ENCODE data around the gene WASHC4. TPM values are rescaled to one million over a fixed set of nuclear protein-coding genes. Genes with fewer than 3 reads are reported as not detected.
"Not testable (repeated sequence)": the region's sequence is repeated elsewhere in the genome, so short reads cannot be mapped to it uniquely, and the experiment has no call there.

WASHC4 gene
- total and polyA plus RNA-seq, 9 donors = 23.5 to 43.5 (median 29.1) TPM

DNA sequence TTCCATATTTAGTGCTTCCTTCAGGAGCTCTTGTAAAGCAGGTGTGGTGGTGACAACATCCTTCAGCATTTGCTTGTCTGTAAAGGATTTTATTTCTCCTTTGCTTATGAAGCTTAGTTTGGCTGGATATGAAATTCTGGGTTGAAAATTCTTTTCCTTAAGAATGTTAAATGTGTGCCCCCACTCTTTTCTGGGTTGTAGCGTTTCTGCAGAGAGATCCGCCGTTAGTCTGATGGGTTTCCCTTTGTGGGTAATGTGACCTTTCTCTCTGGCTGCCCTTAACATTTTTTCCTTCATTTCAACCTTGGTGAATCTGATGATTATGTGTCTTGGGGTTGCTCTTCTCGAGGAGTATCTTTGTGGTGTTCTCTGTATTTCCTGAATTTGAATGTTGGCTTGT, 75.9 kb downstream of the WASHC4 start:
- peaks cover 26% of the 10 kb centered on the region for H3K36me3 ChIP-seq (ENCODE audit: control insufficient read depth, insufficient read depth, low read length)
- not testable (repeated sequence) for H3K4me3 ChIP-seq (ENCODE audit: low read length); H3K4me1 ChIP-seq (ENCODE audit: control insufficient read depth, insufficient read depth, low read length); H3K27me3 ChIP-seq (ENCODE audit: control insufficient read depth, insufficient read depth, low read length); H3K9me3 ChIP-seq (replicated peaks; ENCODE audit: control insufficient read depth, low read depth, low read length); DNase-seq; H3K27ac ChIP-seq (ENCODE audit: low read length)
- no CpG with 5 or more reads among the region's 4 CpGs for WGBS (ENCODE audit: insufficient coverage)

DNA sequence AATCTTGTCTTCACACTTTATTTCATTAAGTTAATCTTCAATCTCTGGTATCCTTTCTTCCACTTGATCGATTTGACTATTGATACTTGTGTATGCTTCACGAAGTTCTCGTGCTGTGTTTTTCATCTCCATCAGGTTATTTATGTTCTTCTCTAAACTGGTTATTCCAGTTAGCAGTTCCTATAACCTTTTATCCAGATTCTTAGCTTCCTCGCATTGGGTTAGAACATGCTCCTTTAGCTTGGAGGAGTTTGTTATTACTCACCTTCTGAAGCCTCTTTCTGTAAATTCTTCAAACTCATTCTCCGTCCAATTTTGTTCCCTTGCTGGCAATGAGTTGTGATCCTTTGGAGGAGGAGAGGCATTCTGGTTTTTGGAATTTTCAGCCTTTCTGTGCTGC, 76.4 kb downstream of the WASHC4 start:
- H3K9me3 ChIP-seq (replicated peaks; ENCODE audit: control insufficient read depth, low read depth, low read length); DNase-seq; H3K27ac ChIP-seq (ENCODE audit: low read length); H3K4me3 ChIP-seq (ENCODE audit: low read length); H3K27me3 ChIP-seq (ENCODE audit: control insufficient read depth, insufficient read depth, low read length); H3K4me1 ChIP-seq (ENCODE audit: control insufficient read depth, insufficient read depth, low read length): not testable (repeated sequence)
- WGBS (ENCODE audit: insufficient coverage) = no CpG with 5 or more reads among the region's 5 CpGs
- peaks cover 30% of the 10 kb centered on the region for H3K36me3 ChIP-seq (ENCODE audit: control insufficient read depth, insufficient read depth, low read length)

DNA sequence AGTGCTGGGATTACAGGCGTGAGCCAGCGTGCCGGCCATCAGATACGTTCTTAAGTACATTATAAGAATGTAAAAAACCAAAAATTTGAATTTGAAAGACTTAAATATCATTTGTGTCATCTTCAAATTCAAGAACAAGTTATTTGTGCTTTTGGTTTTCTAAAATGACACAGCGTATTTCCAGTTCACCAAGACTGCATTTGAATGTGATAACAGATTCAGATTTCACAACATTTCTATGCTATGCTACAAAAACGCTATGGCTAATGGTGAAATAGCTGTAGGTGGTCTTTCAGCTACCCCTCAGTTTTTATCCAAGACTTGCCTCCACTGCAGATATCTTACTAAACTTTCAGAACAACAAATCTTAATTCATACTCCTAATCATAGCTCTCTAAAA, 81.8 kb downstream of the WASHC4 start:
- Histone ChIP-seq H3K27me3 (ENCODE audit: control insufficient read depth, insufficient read depth, low read length) (no peaks in the 10 kb centered on the region), H3K36me3 (ENCODE audit: control insufficient read depth, insufficient read depth, low read length) (peaks cover 65% of the 10 kb centered on the region), H3K9me3 (replicated peaks; ENCODE audit: control insufficient read depth, low read depth, low read length) (no peaks in the 10 kb centered on the region), H3K27ac (ENCODE audit: low read length) (no peak overlapping the region), H3K4me1 (ENCODE audit: control insufficient read depth, insufficient read depth, low read length) (no peaks in the 10 kb centered on the region), H3K4me3 (ENCODE audit: low read length) (no peak overlapping the region)
- no peak for DNase-seq
- no CpG with 5 or more reads among the region's 6 CpGs for WGBS (ENCODE audit: insufficient coverage)

DNA sequence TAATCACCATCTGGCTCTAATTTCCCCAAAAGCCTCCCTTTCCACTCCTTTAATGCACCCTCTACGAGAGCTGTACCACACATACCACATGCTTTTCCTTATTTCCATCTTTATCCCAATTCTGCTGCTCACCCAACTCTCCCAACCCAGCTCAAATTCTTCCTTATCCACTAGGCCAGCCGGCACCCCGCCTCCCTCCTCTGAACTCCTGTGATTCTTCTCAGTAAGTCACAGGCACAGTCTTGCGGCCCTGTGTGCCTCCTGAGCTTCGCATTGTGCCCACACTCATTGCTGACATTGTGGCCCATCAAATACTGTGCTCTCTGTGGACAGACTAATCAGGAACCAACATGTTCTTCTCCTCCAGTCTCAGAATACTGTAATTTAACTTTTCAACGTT, 83.0 kb downstream of the WASHC4 start:
- WGBS (ENCODE audit: insufficient coverage) = 75% methylated on average over 5 of the region's 6 CpGs
- Histone ChIP-seq H3K4me3 (ENCODE audit: low read length) (no peak overlapping the region), H3K27ac (ENCODE audit: low read length) (no peak overlapping the region), H3K36me3 (ENCODE audit: control insufficient read depth, insufficient read depth, low read length) (peaks cover 60% of the 10 kb centered on the region), H3K27me3 (ENCODE audit: control insufficient read depth, insufficient read depth, low read length) (no peaks in the 10 kb centered on the region), H3K9me3 (replicated peaks; ENCODE audit: control insufficient read depth, low read depth, low read length) (no peaks in the 10 kb centered on the region), H3K4me1 (ENCODE audit: control insufficient read depth, insufficient read depth, low read length) (no peaks in the 10 kb centered on the region)
- no peak for DNase-seq

DNA sequence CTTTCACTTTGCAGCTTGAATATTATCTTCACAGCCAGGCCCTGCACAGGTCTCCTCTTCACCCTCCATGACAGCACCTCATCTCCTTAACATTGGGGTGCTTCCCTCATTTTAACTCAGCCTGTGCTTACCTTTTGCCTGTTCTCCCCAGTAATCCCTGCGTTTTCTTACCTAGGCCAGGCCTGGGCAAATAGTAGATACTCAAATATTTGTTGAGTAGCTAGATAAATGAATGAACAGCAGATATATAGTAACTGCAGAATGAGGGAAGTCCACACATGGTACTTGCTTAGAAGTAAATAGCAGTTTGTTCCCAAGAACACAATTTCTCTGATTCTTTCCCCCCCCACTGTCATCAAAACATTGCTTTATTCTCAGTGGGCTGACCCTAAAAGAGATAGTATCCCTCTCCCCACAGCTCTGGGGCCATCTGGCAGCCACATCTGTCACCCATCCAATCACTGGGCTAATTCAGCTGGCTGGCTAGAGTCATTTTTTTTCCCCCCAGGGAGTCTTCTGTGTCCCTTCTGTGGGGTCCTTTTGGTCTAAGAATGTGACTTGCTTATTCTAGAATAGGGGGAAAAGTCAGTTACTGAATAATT, 85.2 kb downstream of the WASHC4 start:
- no peak for DNase-seq
- Histone ChIP-seq H3K36me3 (ENCODE audit: control insufficient read depth, insufficient read depth, low read length) (peaks cover 75% of the 10 kb centered on the region), H3K9me3 (replicated peaks; ENCODE audit: control insufficient read depth, low read depth, low read length) (no peaks in the 10 kb centered on the region), H3K27ac (ENCODE audit: low read length) (no peak overlapping the region), H3K4me3 (ENCODE audit: low read length) (no peak overlapping the region), H3K27me3 (ENCODE audit: control insufficient read depth, insufficient read depth, low read length) (no peaks in the 10 kb centered on the region), H3K4me1 (ENCODE audit: control insufficient read depth, insufficient read depth, low read length) (no peaks in the 10 kb centered on the region)
- WGBS (ENCODE audit: insufficient coverage) = no CpG with 5 or more reads among the region's 1 CpG

DNA sequence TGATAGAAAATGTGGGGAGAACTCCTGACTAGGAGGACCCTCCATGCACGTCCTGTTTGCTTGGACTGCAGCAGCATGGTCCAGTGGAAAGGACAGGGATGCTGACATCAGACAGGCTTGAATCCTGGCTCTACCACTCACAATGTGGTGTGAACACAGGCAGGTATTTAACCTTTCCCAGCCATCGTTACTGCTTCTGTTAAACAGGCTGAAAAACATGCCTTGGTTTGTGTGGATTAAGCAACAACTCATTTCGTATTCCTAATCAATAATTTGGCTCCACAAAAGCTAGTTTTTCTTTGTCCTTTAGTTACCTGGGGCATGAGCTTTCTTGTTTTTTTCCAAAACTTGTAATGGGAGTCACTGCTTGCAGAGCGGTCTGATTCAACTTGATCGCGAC, 87.4 kb downstream of the WASHC4 start:
- 86% methylated on average over 4 of the region's 6 CpGs for WGBS (ENCODE audit: insufficient coverage)
- no peaks in the 10 kb centered on the region for H3K9me3 ChIP-seq (replicated peaks; ENCODE audit: control insufficient read depth, low read depth, low read length)
- no peak overlapping the region for H3K4me3 ChIP-seq (ENCODE audit: low read length)
- no peaks in the 10 kb centered on the region for H3K4me1 ChIP-seq (ENCODE audit: control insufficient read depth, insufficient read depth, low read length)
- no peak for DNase-seq
- H3K27me3 ChIP-seq (ENCODE audit: control insufficient read depth, insufficient read depth, low read length) = no peaks in the 10 kb centered on the region
- H3K27ac ChIP-seq (ENCODE audit: low read length) = no peak overlapping the region
- H3K36me3 ChIP-seq (ENCODE audit: control insufficient read depth, insufficient read depth, low read length) = peaks cover 81% of the 10 kb centered on the region

DNA sequence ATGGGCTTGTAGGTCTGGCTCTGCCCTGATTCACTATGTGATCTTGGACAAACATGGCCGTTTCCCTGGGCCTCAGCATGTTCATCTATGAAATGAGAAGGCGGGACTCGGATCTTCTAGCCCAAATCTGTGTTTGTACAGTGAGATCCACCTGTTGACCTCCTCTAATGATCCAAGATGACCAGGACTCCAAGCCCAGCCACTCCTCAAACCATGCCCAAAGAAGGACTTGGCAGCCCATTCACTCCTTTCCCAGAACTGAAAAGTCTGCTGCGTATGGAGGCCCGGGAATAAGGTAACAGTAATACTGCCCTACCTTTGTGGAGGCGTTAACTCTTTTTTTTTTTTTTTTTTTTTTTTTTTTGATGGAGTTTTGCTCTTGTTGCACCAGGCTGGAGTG, 88.6 kb downstream of the WASHC4 start:
- 88% methylated on average over 1 of the region's 6 CpGs for WGBS (ENCODE audit: insufficient coverage)
- Histone ChIP-seq H3K4me3 (ENCODE audit: low read length) (no peak overlapping the region), H3K36me3 (ENCODE audit: control insufficient read depth, insufficient read depth, low read length) (peaks cover 80% of the 10 kb centered on the region), H3K27me3 (ENCODE audit: control insufficient read depth, insufficient read depth, low read length) (no peaks in the 10 kb centered on the region), H3K27ac (ENCODE audit: low read length) (no peak overlapping the region), H3K4me1 (ENCODE audit: control insufficient read depth, insufficient read depth, low read length) (no peaks in the 10 kb centered on the region), H3K9me3 (replicated peaks; ENCODE audit: control insufficient read depth, low read depth, low read length) (no peaks in the 10 kb centered on the region)
- no peak for DNase-seq

DNA sequence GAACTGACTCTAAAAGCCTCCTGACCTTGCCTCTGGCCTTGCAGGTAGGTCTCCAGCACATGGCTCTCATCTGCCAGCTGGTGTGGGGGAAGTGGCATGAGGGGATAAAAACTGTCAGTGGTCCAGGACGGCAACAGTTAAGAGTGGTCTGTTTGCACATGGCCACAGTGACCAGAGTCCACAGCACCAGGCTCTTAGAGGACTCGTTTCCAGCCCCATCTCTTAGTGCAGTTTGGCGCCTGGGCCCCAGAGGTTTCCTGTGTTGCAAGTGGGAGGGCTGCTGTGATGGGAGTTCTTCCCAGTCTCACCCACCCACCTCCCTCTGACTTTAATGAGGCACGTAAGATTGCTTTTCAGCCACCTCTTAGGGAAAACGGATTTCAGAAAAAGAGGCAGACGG, 91.4 kb downstream of the WASHC4 start:
- H3K4me1 ChIP-seq (ENCODE audit: control insufficient read depth, insufficient read depth, low read length) = no peaks in the 10 kb centered on the region
- 67% methylated on average over 3 of the region's 6 CpGs for WGBS (ENCODE audit: insufficient coverage)
- no peaks in the 10 kb centered on the region for H3K9me3 ChIP-seq (replicated peaks; ENCODE audit: control insufficient read depth, low read depth, low read length)
- DNase-seq = no peak
- no peaks in the 10 kb centered on the region for H3K27me3 ChIP-seq (ENCODE audit: control insufficient read depth, insufficient read depth, low read length)
- H3K36me3 ChIP-seq (ENCODE audit: control insufficient read depth, insufficient read depth, low read length) = peaks cover 73% of the 10 kb centered on the region
- no peak overlapping the region for H3K4me3 ChIP-seq (ENCODE audit: low read length)
- H3K27ac ChIP-seq (ENCODE audit: low read length) = no peak overlapping the region

DNA sequence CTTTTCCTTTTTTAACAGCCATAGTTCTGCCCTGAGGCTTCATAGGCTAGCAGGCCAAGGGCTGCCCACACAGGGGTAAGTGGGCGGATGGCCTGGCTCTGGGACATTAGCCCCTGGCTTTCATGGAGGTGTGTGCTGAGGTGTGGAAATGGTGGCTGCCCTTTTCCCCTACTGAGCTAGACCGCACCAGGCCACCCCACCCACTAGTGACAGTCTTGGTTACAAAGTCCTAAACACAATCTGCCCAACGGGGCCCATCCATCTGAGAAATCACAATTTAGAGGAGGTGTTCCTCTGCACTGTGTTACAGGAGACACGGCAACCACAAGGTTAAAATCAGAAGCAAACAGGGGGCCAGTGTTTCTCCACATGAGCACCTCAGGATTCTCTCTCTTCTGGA, 92.9 kb downstream of the WASHC4 start:
- DNase-seq = no peak
- 100% methylated on average over 2 of the region's 4 CpGs for WGBS (ENCODE audit: insufficient coverage)

DNA sequence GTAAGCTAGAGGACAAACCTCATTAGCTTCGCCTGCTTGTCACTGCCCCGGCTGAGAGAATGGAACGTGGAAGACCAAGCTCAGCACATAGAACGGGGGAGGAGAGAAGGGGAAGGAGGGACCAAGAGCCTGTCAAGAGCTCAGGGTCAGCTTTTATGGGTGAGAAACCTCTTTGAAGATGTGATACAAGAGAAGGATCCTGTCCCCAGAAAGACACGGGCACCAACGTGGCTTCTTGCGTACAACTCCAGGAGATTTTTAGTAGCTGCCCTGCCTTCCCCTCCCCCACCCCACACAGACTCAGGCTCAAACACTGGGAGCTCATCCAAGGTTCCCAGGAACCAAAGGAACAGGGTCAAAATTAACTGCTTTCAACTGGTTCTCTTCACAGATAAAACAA, 93.8 kb downstream of the WASHC4 start:
- Histone ChIP-seq H3K4me3 (ENCODE audit: low read length) (no peak overlapping the region), H3K9me3 (replicated peaks; ENCODE audit: control insufficient read depth, low read depth, low read length) (no peaks in the 10 kb centered on the region), H3K36me3 (ENCODE audit: control insufficient read depth, insufficient read depth, low read length) (peaks cover 77% of the 10 kb centered on the region), H3K27me3 (ENCODE audit: control insufficient read depth, insufficient read depth, low read length) (no peaks in the 10 kb centered on the region), H3K4me1 (ENCODE audit: control insufficient read depth, insufficient read depth, low read length) (no peaks in the 10 kb centered on the region), H3K27ac (ENCODE audit: low read length) (no peak overlapping the region)
- DNase-seq = no peak
- WGBS (ENCODE audit: insufficient coverage) = 89% methylated on average over 4 of the region's 7 CpGs

More for the DNA sequence above, 92.9 kb downstream of the WASHC4 start:
- peaks cover 81% of the 10 kb centered on the region for H3K36me3 ChIP-seq (ENCODE audit: control insufficient read depth, insufficient read depth, low read length)
- H3K9me3 ChIP-seq (replicated peaks; ENCODE audit: control insufficient read depth, low read depth, low read length) = no peaks in the 10 kb centered on the region
- H3K27ac ChIP-seq (ENCODE audit: low read length) = no peak overlapping the region
- no peak overlapping the region for H3K4me3 ChIP-seq (ENCODE audit: low read length)
- no peaks in the 10 kb centered on the region for H3K4me1 ChIP-seq (ENCODE audit: control insufficient read depth, insufficient read depth, low read length)
- H3K27me3 ChIP-seq (ENCODE audit: control insufficient read depth, insufficient read depth, low read length) = no peaks in the 10 kb centered on the region

DNA sequence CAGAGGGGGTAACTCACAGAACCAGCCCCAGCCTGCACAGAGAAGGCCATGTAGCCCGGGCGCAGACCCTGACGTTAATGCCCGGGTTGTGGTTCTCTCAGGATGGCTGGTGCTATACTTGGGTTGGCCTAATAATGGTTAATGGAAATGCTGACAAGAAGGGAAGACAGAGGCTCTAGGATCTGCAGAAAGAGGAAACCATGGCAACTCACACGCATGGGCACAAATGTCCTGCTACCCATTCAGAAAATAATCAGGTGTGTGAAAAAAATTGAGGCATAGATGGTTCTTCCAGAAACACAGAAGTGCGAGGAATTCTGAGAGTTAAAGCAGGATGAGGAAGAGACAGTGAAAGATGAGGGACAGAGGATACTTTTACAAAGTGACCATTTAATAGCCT, 94.7 kb downstream of the WASHC4 start:
- Histone ChIP-seq H3K4me1 (ENCODE audit: control insufficient read depth, insufficient read depth, low read length) (no peaks in the 10 kb centered on the region), H3K4me3 (ENCODE audit: low read length) (no peak overlapping the region), H3K9me3 (replicated peaks; ENCODE audit: control insufficient read depth, low read depth, low read length) (no peaks in the 10 kb centered on the region), H3K36me3 (ENCODE audit: control insufficient read depth, insufficient read depth, low read length) (peaks cover 77% of the 10 kb centered on the region), H3K27me3 (ENCODE audit: control insufficient read depth, insufficient read depth, low read length) (no peaks in the 10 kb centered on the region), H3K27ac (ENCODE audit: low read length) (no peak overlapping the region)
- DNase-seq = no peak
- WGBS (ENCODE audit: insufficient coverage) = 90% methylated on average over 5 of the region's 6 CpGs
